HCT116 (cell line): ENCODE results near the gene FRMD4A. TPM values are rescaled to one million over a fixed set of nuclear protein-coding genes. Genes with fewer than 3 reads are reported as not detected.

Source experiments
- ATAC-seq: fragments of 200-7000 bp; cut with Tn5 transposase; 2 replicates; pipeline ENCODE4 v1.9.1; 2020; ENCODE audit warnings: mild to moderate bottlenecking, moderate library complexity
- BruUV-seq: library from RNA; stranded (reverse); fragments of 400-500 nt; replicated peaks from 2 replicates; lab custom pipeline; 2021; lab: Mats Ljungman, UMichigan
- CTCF ChIA-PET: fragments of 300-600 bp; sonication (Branson Sonifier 250); formaldehyde crosslinking; loops from one replicate; lab custom pipeline; 2021; ENCODE audit warnings: antibody characterized with exemption; lab: Charles Lee
- POLR2A ChIA-PET: fragments of 300-600, 350-600 bp; sonication (Branson Sonifier 250); formaldehyde crosslinking; loops from one replicate; lab custom pipeline; 2021; ENCODE audit warnings: antibody characterized with exemption; lab: Charles Lee
- RAD21 ChIA-PET, 2 experiments: fragments of 300-600 bp; sonication (Branson Sonifier 250); formaldehyde crosslinking; loops; one replicate each; lab custom pipeline; 2023; ENCODE audit warnings: low total read pairs in 2 of 2; ENCODE audit not compliant: uncharacterized antibody in 2 of 2, unreplicated experiment in 2 of 2, low non-redundant PET in 1 of 2; lab: Charles Lee
- DNase-seq: peaks from one replicate; pipeline ENCODE4 v3.0.0-alpha.2; 2010; ENCODE audit warnings: low read depth, low spot score
- H2AFZ ChIP-seq: fragments of 200-600 bp; shearing (Covaris generic), sonication (generic); 2 replicates; pipeline ENCODE4 v1.6.1; 2017; ENCODE audit warnings: low read depth, mixed run types, mixed read lengths, antibody characterized with exemption, low read length; ENCODE audit not compliant: poor library complexity, severe bottlenecking
- H3K27ac ChIP-seq: 2 replicates; pipeline ENCODE4 v1.5.1; 2012; ENCODE audit warnings: low read depth, low read length
- H3K27me3 ChIP-seq: fragments of 200-600 bp; sonication (generic); 2 replicates; pipeline ENCODE4 v1.6.1; 2016; ENCODE audit warnings: mixed run types, low read length, mixed read lengths; ENCODE audit not compliant: insufficient read depth
- H3K36me3 ChIP-seq, 2 experiments: fragments of 200-500 bp in 1 of 2; fragments of 200-600 bp in 1 of 2; sonication (Bioruptor generic) in 1 of 2; sonication (generic) in 1 of 2; 2 replicates each; pipeline versions ENCODE4 v1.5.1 to v1.6.1; 2014 to 2016; ENCODE audit warnings: low read length in 2 of 2, inconsistent platforms in 1 of 2, mixed read lengths in 1 of 2, mixed run types in 1 of 2; ENCODE audit not compliant: insufficient read depth in 2 of 2, control insufficient read depth in 1 of 2
- H3K4me1 ChIP-seq, 2 experiments: fragments of 200-600 bp in 1 of 2; sonication (generic) in 1 of 2; 2 replicates each; pipeline versions ENCODE4 v1.5.1 to v1.6.1; 2012 to 2017; ENCODE audit warnings: low read length in 2 of 2, inconsistent platforms in 1 of 2, mild to moderate bottlenecking in 1 of 2, mixed read lengths in 1 of 2, mixed run types in 1 of 2, moderate library complexity in 1 of 2; ENCODE audit not compliant: insufficient read depth in 2 of 2, control insufficient read depth in 1 of 2
- H3K4me2 ChIP-seq: fragments of 200-600 bp; sonication (generic); 2 replicates; pipeline ENCODE4 v1.6.1; 2017; ENCODE audit warnings: mixed run types, low read length, mixed read lengths
- H3K4me3 ChIP-seq, 2 experiments: fragments of 200-600 bp in 1 of 2; sonication (generic) in 1 of 2; replicated peaks in 1 of 2; 2 replicates each; pipeline ENCODE4 v1.5.1; 2011 to 2016; ENCODE audit warnings: low read length in 2 of 2, control low read depth in 1 of 2, low read depth in 1 of 2, mild to moderate bottlenecking in 1 of 2, mixed read lengths in 1 of 2, mixed run types in 1 of 2
- H3K79me2 ChIP-seq: fragments of 200-600 bp; sonication (generic); 2 replicates; pipeline ENCODE4 v1.6.1; 2017; ENCODE audit warnings: mild to moderate bottlenecking, mixed run types, low read length, moderate library complexity, mixed read lengths; ENCODE audit not compliant: insufficient read depth
- H3K9ac ChIP-seq: fragments of 200-600 bp; sonication (generic); 2 replicates; pipeline ENCODE4 v1.6.1; 2016; ENCODE audit warnings: low read length, mixed read lengths
- H3K9me2 ChIP-seq: fragments of 200-600 bp; sonication (generic), shearing (Covaris generic); 2 replicates; pipeline ENCODE4 v1.6.1; 2017; ENCODE audit warnings: mixed run types, mild to moderate bottlenecking, moderate library complexity; ENCODE audit not compliant: insufficient read depth
- H3K9me3 ChIP-seq, 2 experiments: fragments of 200-500 bp in 1 of 2; fragments of 200-600 bp in 1 of 2; sonication (Bioruptor generic) in 1 of 2; sonication (generic) in 1 of 2; 2 replicates each; pipeline ENCODE4 v1.6.1; 2014 to 2017; ENCODE audit warnings: low read length in 2 of 2, mixed read lengths in 2 of 2, inconsistent platforms in 1 of 2, low read depth in 1 of 2, mild to moderate bottlenecking in 1 of 2, mixed run types in 1 of 2, moderate library complexity in 1 of 2; ENCODE audit not compliant: control insufficient read depth in 1 of 2, insufficient read depth in 1 of 2
- H4K20me1 ChIP-seq: fragments of 200-600 bp; sonication (generic), shearing (Covaris generic); 2 replicates; pipeline ENCODE4 v1.6.1; 2017; ENCODE audit warnings: mixed run types, mild to moderate bottlenecking, moderate library complexity; ENCODE audit not compliant: insufficient read depth
- ATF3 ChIP-seq: IDR thresholded peaks from 2 replicates; pipeline ENCODE4 v1.6.1; 2012
- CBX3 ChIP-seq: IDR thresholded peaks from 2 replicates; pipeline ENCODE4 v1.6.1; 2012; ENCODE audit warnings: low read depth
- EGR1 ChIP-seq: IDR thresholded peaks from 2 replicates; pipeline ENCODE4 v1.6.1; 2012; ENCODE audit warnings: low read depth
- JUND ChIP-seq: IDR thresholded peaks from 2 replicates; pipeline ENCODE4 v1.6.1; 2012
- MAX ChIP-seq: IDR thresholded peaks from 2 replicates; pipeline ENCODE4 v1.6.1; 2012
- POLR2A ChIP-seq: IDR thresholded peaks from 2 replicates; pipeline ENCODE4 v1.7.0; 2011; ENCODE audit warnings: borderline replicate concordance; ENCODE audit not compliant: insufficient read depth, insufficient read length; ENCODE audit errors: extremely low read depth
- POLR2AphosphoS5 ChIP-seq: IDR thresholded peaks from 2 replicates; pipeline ENCODE4 v1.6.1; 2011; ENCODE audit warnings: mild to moderate bottlenecking, low read depth, low read length, moderate library complexity
- REST ChIP-seq: IDR thresholded peaks from 2 replicates; pipeline ENCODE4 v1.6.1; 2012; ENCODE audit warnings: low read depth
- SP1 ChIP-seq: IDR thresholded peaks from 2 replicates; pipeline ENCODE4 v1.6.1; 2012; ENCODE audit warnings: low read depth
- ZFX ChIP-seq: fragments of 450-650 bp; IDR thresholded peaks from 2 replicates; pipeline ENCODE4 v1.6.1; 2017
- ZNF274 ChIP-seq: fragments of 200-500 bp; sonication (Bioruptor generic); IDR thresholded peaks from 2 replicates; pipeline ENCODE4 v1.6.1; 2014; ENCODE audit warnings: mild to moderate bottlenecking, low read depth, low read length, inconsistent platforms
- intact Hi-C: fragments of 100-400 bp; cut with micrococcal nuclease; formaldehyde crosslinking; loops from 2 replicates; pipeline ENCODE4 v1.10.0; 2022
- total RNA-seq: library from RNA; stranded (reverse); gene quantifications from one replicate; pipeline ENCODE4 v1.2.1, GENCODE V29; 2021; ENCODE audit not compliant: unreplicated experiment

Gene FRMD4A
- total RNA-seq, 1 experiment from 2014 or later, result 0.20 TPM

GRCh38 chr10:13773496-13774170 is 557.1 kb downstream of the FRMD4A start:
- H3K79me2 ChIP-seq, result no peaks in the 10 kb centered on the region
- H3K9me2 ChIP-seq, result no peaks in the 10 kb centered on the region
- no peak overlapping the region for H3K4me2 ChIP-seq
- no peak overlapping the region for H3K4me3 ChIP-seq
- no peaks in the 10 kb centered on the region for H3K4me1 ChIP-seq
- no peak overlapping the region for H2AFZ ChIP-seq
- ChIA-PET RAD21 (no interaction called here), POLR2A (no interaction called here), CTCF (no interaction called here)
- no peaks in the 10 kb centered on the region for H3K36me3 ChIP-seq
- no peak for ATAC-seq
- H3K27me3 ChIP-seq, result peaks cover 10% of the 10 kb centered on the region; the same call in 1 of the 2 replicates
- H3K9me3 ChIP-seq, result no peaks in the 10 kb centered on the region
- H3K27ac ChIP-seq, result no peak overlapping the region
- H3K9ac ChIP-seq, result no peak overlapping the region
- no peak for DNase-seq
- intact Hi-C loops, result no loop called here
- no peaks in the 10 kb centered on the region for H4K20me1 ChIP-seq
- TF ChIP-seq JUND, result no peak
- no peak for TF ChIP-seq POLR2AphosphoS5
- no peak for TF ChIP-seq EGR1
- no peak for TF ChIP-seq ATF3
- TF ChIP-seq MAX, result no peak
- no peak for TF ChIP-seq POLR2A
- TF ChIP-seq ZNF274, result no peak
- no peak for TF ChIP-seq SP1
- TF ChIP-seq CBX3, result no peak
- TF ChIP-seq ZFX, result no peak
- TF ChIP-seq REST, result no peak
- no TSS peak for BruUV-seq
